ENCODE results near the gene POLDIP2. TPM values are rescaled to one million over a fixed set of nuclear protein-coding genes. Genes with fewer than 3 reads are reported as not detected.

The POLDIP2 gene
- total RNA-seq, 1 donor: 82.9 TPM

DNA sequence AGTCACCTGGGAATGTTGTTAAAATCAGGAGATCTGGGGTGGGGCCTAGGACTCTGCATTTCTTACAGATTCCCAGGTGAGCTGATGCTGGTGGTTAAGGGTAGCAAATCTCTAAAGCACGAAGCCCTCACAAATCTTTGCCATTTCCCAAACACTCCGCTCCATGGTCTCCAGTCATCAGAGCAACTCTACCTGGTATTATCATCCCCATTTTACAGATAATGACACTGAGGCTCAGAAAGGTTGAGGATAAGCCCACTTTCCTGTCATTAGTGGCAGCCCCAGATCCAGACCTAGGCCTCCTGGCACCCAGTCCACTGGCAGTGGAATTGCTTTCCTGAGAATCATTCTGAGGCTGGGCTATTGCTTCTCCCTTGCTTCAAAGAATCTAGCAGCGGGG, 39.9 kb upstream of the POLDIP2 start:
- TF ChIP-seq, protein P1, sequence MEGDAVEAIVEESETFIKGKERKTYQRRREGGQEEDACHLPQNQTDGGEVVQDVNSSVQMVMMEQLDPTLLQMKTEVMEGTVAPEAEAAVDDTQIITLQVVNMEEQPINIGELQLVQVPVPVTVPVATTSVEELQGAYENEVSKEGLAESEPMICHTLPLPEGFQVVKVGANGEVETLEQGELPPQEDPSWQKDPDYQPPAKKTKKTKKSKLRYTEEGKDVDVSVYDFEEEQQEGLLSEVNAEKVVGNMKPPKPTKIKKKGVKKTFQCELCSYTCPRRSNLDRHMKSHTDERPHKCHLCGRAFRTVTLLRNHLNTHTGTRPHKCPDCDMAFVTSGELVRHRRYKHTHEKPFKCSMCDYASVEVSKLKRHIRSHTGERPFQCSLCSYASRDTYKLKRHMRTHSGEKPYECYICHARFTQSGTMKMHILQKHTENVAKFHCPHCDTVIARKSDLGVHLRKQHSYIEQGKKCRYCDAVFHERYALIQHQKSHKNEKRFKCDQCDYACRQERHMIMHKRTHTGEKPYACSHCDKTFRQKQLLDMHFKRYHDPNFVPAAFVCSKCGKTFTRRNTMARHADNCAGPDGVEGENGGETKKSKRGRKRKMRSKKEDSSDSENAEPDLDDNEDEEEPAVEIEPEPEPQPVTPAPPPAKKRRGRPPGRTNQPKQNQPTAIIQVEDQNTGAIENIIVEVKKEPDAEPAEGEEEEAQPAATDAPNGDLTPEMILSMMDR (IDR thresholded peaks at IDR 0.05; ENCODE audit: extremely low read depth, low read depth, low read length): no peak

DNA sequence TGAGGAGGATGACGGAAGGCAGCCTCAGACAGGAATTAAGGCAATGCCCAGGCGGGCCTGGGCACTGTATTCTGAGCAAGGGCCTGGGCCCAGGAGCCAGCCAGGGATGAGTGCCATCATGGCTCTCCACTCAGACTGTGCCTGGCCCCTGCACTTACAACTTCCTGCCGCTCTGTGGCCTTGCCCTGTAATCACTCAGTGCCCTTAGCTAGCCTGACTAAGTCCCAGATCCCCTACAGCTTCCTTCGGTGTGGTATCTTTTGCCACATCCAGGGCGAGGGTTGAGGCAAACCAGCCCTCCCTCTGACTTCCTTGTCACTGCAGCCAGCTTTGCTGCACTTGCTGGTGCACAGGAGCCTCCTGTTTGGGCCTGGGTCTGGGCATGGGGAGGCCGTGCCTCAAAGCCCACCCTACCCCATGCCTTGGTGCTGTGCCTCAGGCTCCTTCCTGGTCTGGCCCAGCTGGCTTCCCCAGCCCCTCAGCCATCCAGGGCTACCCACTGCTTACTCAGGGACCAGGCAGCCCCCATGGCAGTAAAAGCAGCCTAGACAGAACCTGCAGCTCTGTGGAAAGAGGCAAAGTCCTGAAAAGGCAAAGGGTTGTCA, 39.4 kb upstream of the POLDIP2 start:
- Histone ChIP-seq H3K9me3 (ENCODE audit: low read depth, low read length) (no peaks in the 10 kb centered on the region), H3K27ac (ENCODE audit: low read depth, low read length) (no peak overlapping the region), H2AFZ (ENCODE audit: low read length) (no peak overlapping the region), H3K79me2 (ENCODE audit: insufficient read depth, low read length) (no peaks in the 10 kb centered on the region), H3K27me3 (ENCODE audit: insufficient read depth, low read length) (no peaks in the 10 kb centered on the region), H4K20me1 (ENCODE audit: insufficient read depth, low read length) (peaks cover 4% of the 10 kb centered on the region), H3K4me3 (ENCODE audit: insufficient read depth, low read length) (no peak overlapping the region), H3K4me2 (ENCODE audit: insufficient read depth, low read length) (no peak overlapping the region), H3K4me1 (ENCODE audit: insufficient read depth, low read length) (peaks cover 9% of the 10 kb centered on the region), H3K36me3 (ENCODE audit: insufficient read depth, low read length) (peaks cover 17% of the 10 kb centered on the region)
- TF ChIP-seq, protein P1 (IDR thresholded peaks at IDR 0.05; ENCODE audit: extremely low read depth, low read depth, low read length): no peak
- no peak for DNase-seq (ENCODE audit: insufficient read length, low spot score, missing footprints)

More for the DNA sequence above, 39.9 kb upstream of the POLDIP2 start:
- Histone ChIP-seq H3K9me3 (ENCODE audit: low read depth, low read length) (no peaks in the 10 kb centered on the region), H3K27ac (ENCODE audit: low read depth, low read length) (no peak overlapping the region), H2AFZ (ENCODE audit: low read length) (no peak overlapping the region), H3K36me3 (ENCODE audit: insufficient read depth, low read length) (peaks cover 22% of the 10 kb centered on the region), H3K4me2 (ENCODE audit: insufficient read depth, low read length) (no peak overlapping the region), H3K27me3 (ENCODE audit: insufficient read depth, low read length) (no peaks in the 10 kb centered on the region), H4K20me1 (ENCODE audit: insufficient read depth, low read length) (peaks cover 4% of the 10 kb centered on the region), H3K79me2 (ENCODE audit: insufficient read depth, low read length) (no peaks in the 10 kb centered on the region), H3K4me1 (ENCODE audit: insufficient read depth, low read length) (peaks cover 9% of the 10 kb centered on the region), H3K4me3 (ENCODE audit: insufficient read depth, low read length) (no peak overlapping the region)
- no peak for DNase-seq (ENCODE audit: insufficient read length, low spot score, missing footprints)

DNA sequence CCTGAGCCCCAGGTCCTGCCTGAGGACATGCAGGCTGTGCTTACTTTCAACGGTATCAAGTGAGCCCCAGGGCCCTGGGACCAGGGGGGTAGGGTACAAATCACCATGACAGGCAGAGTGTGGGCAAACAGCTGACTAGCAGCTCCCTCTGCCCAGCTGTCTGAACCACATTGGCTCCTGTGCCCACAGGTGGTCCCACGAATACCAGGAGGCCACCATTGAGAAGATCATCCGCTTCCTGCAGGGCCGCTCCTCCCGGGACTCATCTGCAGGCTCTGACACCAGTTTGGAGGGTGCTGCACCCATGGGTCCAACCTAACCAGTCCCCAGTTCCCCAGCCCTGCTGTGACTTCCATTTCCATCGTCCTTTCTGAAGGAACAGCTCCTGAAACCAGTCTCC, 38.6 kb upstream of the POLDIP2 start:
- Histone ChIP-seq H3K4me3 (ENCODE audit: insufficient read depth, low read length) (no peak overlapping the region), H3K4me2 (ENCODE audit: insufficient read depth, low read length) (no peak overlapping the region), H3K36me3 (ENCODE audit: insufficient read depth, low read length) (peaks cover 10% of the 10 kb centered on the region), H3K9me3 (ENCODE audit: low read depth, low read length) (no peaks in the 10 kb centered on the region), H4K20me1 (ENCODE audit: insufficient read depth, low read length) (peaks cover 4% of the 10 kb centered on the region), H3K27ac (ENCODE audit: low read depth, low read length) (no peak overlapping the region), H2AFZ (ENCODE audit: low read length) (no peak overlapping the region), H3K4me1 (ENCODE audit: insufficient read depth, low read length) (peaks cover 9% of the 10 kb centered on the region), H3K27me3 (ENCODE audit: insufficient read depth, low read length) (no peaks in the 10 kb centered on the region), H3K79me2 (ENCODE audit: insufficient read depth, low read length) (no peaks in the 10 kb centered on the region)
- no peak for DNase-seq (ENCODE audit: insufficient read length, low spot score, missing footprints)
- TF ChIP-seq, protein P1 (IDR thresholded peaks at IDR 0.05; ENCODE audit: extremely low read depth, low read depth, low read length): no peak

DNA sequence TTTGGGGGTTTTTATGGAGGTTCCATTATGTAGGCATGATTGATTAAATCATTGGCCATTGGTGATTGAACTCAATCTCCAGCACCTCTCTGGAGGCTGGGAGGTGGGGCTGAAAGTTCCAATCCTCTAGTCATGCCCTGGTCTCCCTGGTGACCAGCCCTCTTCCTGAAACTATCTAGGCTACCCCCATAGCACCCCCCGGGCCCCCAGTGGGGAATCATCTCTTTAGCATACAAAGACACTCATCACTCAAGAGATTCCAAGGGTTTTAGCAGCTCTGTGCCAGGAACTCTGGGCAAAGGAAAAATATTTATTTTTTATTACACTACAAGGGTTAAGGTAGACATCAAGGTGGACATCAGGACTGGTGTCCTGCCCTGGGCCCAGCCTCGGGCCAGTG, 38.1 kb upstream of the POLDIP2 start:
- no peaks in the 10 kb centered on the region for H3K27me3 ChIP-seq (ENCODE audit: insufficient read depth, low read length)
- peaks cover 4% of the 10 kb centered on the region for H4K20me1 ChIP-seq (ENCODE audit: insufficient read depth, low read length)
- no peak overlapping the region for H3K4me3 ChIP-seq (ENCODE audit: insufficient read depth, low read length)
- H3K79me2 ChIP-seq (ENCODE audit: insufficient read depth, low read length): no peaks in the 10 kb centered on the region
- no peak overlapping the region for H3K4me2 ChIP-seq (ENCODE audit: insufficient read depth, low read length)
- no peak overlapping the region for H2AFZ ChIP-seq (ENCODE audit: low read length)
- peaks cover 5% of the 10 kb centered on the region for H3K36me3 ChIP-seq (ENCODE audit: insufficient read depth, low read length)
- TF ChIP-seq, protein P1 (IDR thresholded peaks at IDR 0.05; ENCODE audit: extremely low read depth, low read depth, low read length): no peak
- H3K4me1 ChIP-seq (ENCODE audit: insufficient read depth, low read length): peaks cover 9% of the 10 kb centered on the region
- H3K27ac ChIP-seq (ENCODE audit: low read depth, low read length): no peak overlapping the region
- DNase-seq (ENCODE audit: insufficient read length, low spot score, missing footprints): no peak
- no peaks in the 10 kb centered on the region for H3K9me3 ChIP-seq (ENCODE audit: low read depth, low read length)
